Tibial artery (tissue), 4 donors: ENCODE results near the gene FRMD4A.

Experiments used
- DNase-seq, 2 donors: peaks; one replicate each; pipeline ENCODE4 v3.0.0-alpha.2; 2019
- H3K27ac ChIP-seq, 2 donors: fragments of 200-600 bp; sonication (generic) in 1 of 2; 1 replicate in 1 of 2; 2 replicates in 1 of 2; pipeline ENCODE4 v1.5.1; 2018 to 2019; ENCODE audit warnings: mild to moderate bottlenecking in 1 of 2
- H3K27me3 ChIP-seq, 2 donors: fragments of 200-600 bp; sonication (generic) in 1 of 2; one replicate each; pipeline versions ENCODE4 v1.5.1 to v1.6.0; 2016 to 2019
- H3K36me3 ChIP-seq, 3 donors: fragments of 200-600 bp; sonication (generic) in 2 of 3; one replicate each; pipeline ENCODE4 v1.5.1; 2016 to 2019; ENCODE audit warnings: mild to moderate bottlenecking in 2 of 3
- H3K4me1 ChIP-seq, 4 donors: fragments of 200-600 bp; sonication (generic) in 2 of 4; 1 replicate in 3 of 4; 2 replicates in 1 of 4; pipeline ENCODE4 v1.5.1; 2016 to 2019
- H3K4me3 ChIP-seq, 2 donors: fragments of 200-600 bp; sonication (generic) in 1 of 2; 1 replicate in 1 of 2; 2 replicates in 1 of 2; pipeline ENCODE4 v1.5.1; 2018 to 2019; ENCODE audit warnings: mild to moderate bottlenecking in 2 of 2
- H3K9me3 ChIP-seq, 3 donors: fragments of 200-600 bp; sonication (generic) in 1 of 3; one replicate each; pipeline ENCODE4 v1.5.1; 2016 to 2019
- CTCF ChIP-seq, 2 experiments: fragments of 200-600 bp in 1 of 2; fragments of 450-650 bp in 1 of 2; IDR thresholded peaks; one replicate each; pipeline ENCODE4 v1.5.1; 2017 to 2019; ENCODE audit warnings: antibody characterized with exemption in 2 of 2, mild to moderate bottlenecking in 1 of 2, moderate library complexity in 1 of 2
- intact Hi-C: fragments of 100-400 bp; cut with DNase I; formaldehyde crosslinking; loops from one replicate; pipeline ENCODE4 v1.15.0; 2023; ENCODE audit warnings: low total_unique reads

The FRMD4A gene

GRCh38 chr10:13911821-13912520 is 418.8 kb downstream of the FRMD4A start:
- H3K4me1 ChIP-seq: peaks cover 0 to 15% (median 2%) of the 10 kb centered on the region in 4 donors
- DNase-seq: no peak
- H3K4me3 ChIP-seq: no peak overlapping the region
- no peak for TF ChIP-seq CTCF (IDR thresholded peaks at IDR 0.05)
- no peaks in the 10 kb centered on the region for H3K36me3 ChIP-seq
- intact Hi-C loops: no loop called here
- no peak overlapping the region for H3K27ac ChIP-seq
- no peaks in the 10 kb centered on the region for H3K27me3 ChIP-seq
- H3K9me3 ChIP-seq: peaks cover 0 to 5% (median 0%) of the 10 kb centered on the region in 3 donors

- Histone ChIP-seq H3K36me3 (no peaks in the 10 kb centered on the region), H3K9me3 (peaks cover 0 to 5% (median 0%) of the 10 kb centered on the region in 3 donors), H3K4me3 (no peak overlapping the region), H3K4me1 (peaks cover 0 to 15% (median 0%) of the 10 kb centered on the region in 4 donors), H3K27ac (peak overlapping the region in 1 of 2 donors; percentile 28), H3K27me3 (no peaks in the 10 kb centered on the region)
- intact Hi-C loops: no loop called here
- no peak for TF ChIP-seq CTCF (IDR thresholded peaks at IDR 0.05)
- no peak for DNase-seq
Measured at GRCh38 chr10:13909516-13910258, 421.0 kb downstream of the FRMD4A start.

- H3K36me3 ChIP-seq: no peaks in the 10 kb centered on the region
- intact Hi-C loops: no loop called here
- no peaks in the 10 kb centered on the region for H3K27me3 ChIP-seq
- no peak for DNase-seq
- no peak overlapping the region for H3K27ac ChIP-seq
- no peak for TF ChIP-seq CTCF (IDR thresholded peaks at IDR 0.05)
- H3K4me1 ChIP-seq: peaks cover 0 to 15% (median 0%) of the 10 kb centered on the region in 4 donors
- peaks cover 0 to 5% (median 0%) of the 10 kb centered on the region in 3 donors for H3K9me3 ChIP-seq
- H3K4me3 ChIP-seq: no peak overlapping the region
Measured at GRCh38 chr10:13908475-13908874, 422.2 kb downstream of the FRMD4A start.

- peaks cover 0 to 5% (median 0%) of the 10 kb centered on the region in 3 donors for H3K9me3 ChIP-seq
- intact Hi-C loops: no loop called here
- DNase-seq: no peak
- no peak for TF ChIP-seq CTCF (IDR thresholded peaks at IDR 0.05)
- H3K4me1 ChIP-seq: peaks cover 0 to 15% (median 0%) of the 10 kb centered on the region in 4 donors
- no peaks in the 10 kb centered on the region for H3K27me3 ChIP-seq
- no peak overlapping the region for H3K27ac ChIP-seq
- H3K4me3 ChIP-seq: no peak overlapping the region
- no peaks in the 10 kb centered on the region for H3K36me3 ChIP-seq
Measured at GRCh38 chr10:13907570-13907969, 423.2 kb downstream of the FRMD4A start.

GRCh38 chr10:13905281-13905680 is 425.4 kb downstream of the FRMD4A start:
- no peaks in the 10 kb centered on the region for H3K36me3 ChIP-seq
- no peak for DNase-seq
- peaks cover 0 to 7% (median 0%) of the 10 kb centered on the region in 4 donors for H3K4me1 ChIP-seq
- H3K27ac ChIP-seq: no peak overlapping the region
- no peak overlapping the region for H3K4me3 ChIP-seq
- peaks cover 0 to 5% (median 0%) of the 10 kb centered on the region in 3 donors for H3K9me3 ChIP-seq
- intact Hi-C loops: no loop called here
- H3K27me3 ChIP-seq: no peaks in the 10 kb centered on the region
- TF ChIP-seq CTCF (IDR thresholded peaks at IDR 0.05): no peak
